PC-3 (cell line): ENCODE measurements around the gene RHOB.

Experiments used
- EZH2 ChIP-seq: fragments of 300-600 bp; sonication (generic); IDR thresholded peaks from one replicate; pipeline ENCODE4 v1.6.1; 2017; ENCODE audit warnings: antibody characterized with exemption, mild to moderate bottlenecking, low read length; ENCODE audit not compliant: unreplicated experiment
- TF ChIP-seq, protein P1 (sequence below): fragments of 300-600 bp; sonication (generic); conservative IDR thresholded peaks from 2 replicates; pipeline ENCODE4 v1.5.1; 2017; ENCODE audit warnings: antibody characterized with exemption, low read depth, mild to moderate bottlenecking, low read length

DNA sequence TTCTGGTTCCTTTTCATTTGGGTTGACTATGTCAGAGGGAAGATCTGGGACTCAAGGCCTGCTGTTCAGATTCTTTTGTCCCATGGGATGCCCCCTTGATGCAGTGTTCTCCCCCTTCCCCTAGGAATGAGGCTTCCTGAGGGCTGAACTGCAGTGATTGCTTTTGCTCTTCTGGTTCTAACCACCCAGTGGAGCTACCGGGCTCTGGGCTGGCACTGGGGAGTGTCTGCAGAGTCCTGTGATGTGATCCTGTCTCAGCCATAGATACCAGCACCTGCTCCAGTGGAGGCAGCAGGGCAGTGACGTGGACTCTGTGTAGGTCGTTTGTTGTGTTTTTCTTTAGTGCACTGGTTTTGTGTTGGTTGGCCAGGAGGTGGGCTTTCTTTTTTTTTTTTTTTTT lies 32.1 kb upstream of the RHOB start:
- TF ChIP-seq, protein P1, sequence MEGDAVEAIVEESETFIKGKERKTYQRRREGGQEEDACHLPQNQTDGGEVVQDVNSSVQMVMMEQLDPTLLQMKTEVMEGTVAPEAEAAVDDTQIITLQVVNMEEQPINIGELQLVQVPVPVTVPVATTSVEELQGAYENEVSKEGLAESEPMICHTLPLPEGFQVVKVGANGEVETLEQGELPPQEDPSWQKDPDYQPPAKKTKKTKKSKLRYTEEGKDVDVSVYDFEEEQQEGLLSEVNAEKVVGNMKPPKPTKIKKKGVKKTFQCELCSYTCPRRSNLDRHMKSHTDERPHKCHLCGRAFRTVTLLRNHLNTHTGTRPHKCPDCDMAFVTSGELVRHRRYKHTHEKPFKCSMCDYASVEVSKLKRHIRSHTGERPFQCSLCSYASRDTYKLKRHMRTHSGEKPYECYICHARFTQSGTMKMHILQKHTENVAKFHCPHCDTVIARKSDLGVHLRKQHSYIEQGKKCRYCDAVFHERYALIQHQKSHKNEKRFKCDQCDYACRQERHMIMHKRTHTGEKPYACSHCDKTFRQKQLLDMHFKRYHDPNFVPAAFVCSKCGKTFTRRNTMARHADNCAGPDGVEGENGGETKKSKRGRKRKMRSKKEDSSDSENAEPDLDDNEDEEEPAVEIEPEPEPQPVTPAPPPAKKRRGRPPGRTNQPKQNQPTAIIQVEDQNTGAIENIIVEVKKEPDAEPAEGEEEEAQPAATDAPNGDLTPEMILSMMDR, result no peak
- no peak for TF ChIP-seq EZH2
